HepG2 (cell line): ENCODE measurements around the gene CHID1. TPM values are rescaled to one million over a fixed set of nuclear protein-coding genes. Genes with fewer than 3 reads are reported as not detected.

Experiments
- BATF2 ChIP-seq: sonication (generic); formaldehyde crosslinking; IDR thresholded peaks from 2 replicates; pipeline ENCODE4 v1.8.0; 2022; ENCODE audit warnings: mild to moderate bottlenecking, missing genetic modification reagents, moderate library complexity
- FOXK1 ChIP-seq: sonication (generic); formaldehyde crosslinking; IDR thresholded peaks from 2 replicates; pipeline ENCODE4 v1.4.0; 2020; ENCODE audit warnings: low read depth, missing genetic modification reagents, borderline replicate concordance
- HOXA3 ChIP-seq: sonication (generic); formaldehyde crosslinking; IDR thresholded peaks from 2 replicates; pipeline ENCODE4 v1.5.0; 2020; ENCODE audit warnings: missing genetic modification reagents
- MAFK ChIP-seq, 2 experiments: IDR thresholded peaks in 1 of 2; conservative IDR thresholded peaks in 1 of 2; 2 replicates each; pipeline ENCODE4 v1.6.1; 2011; ENCODE audit warnings: improper control_type of control experiment in 2 of 2, low read length in 2 of 2
- MED1 ChIP-seq: sonication (generic); formaldehyde crosslinking; IDR thresholded peaks from 2 replicates; pipeline ENCODE4 v1.4.0; 2020; ENCODE audit warnings: missing genetic modification reagents
- PTBP1 ChIP-seq: fragments of 200-400 bp; formaldehyde crosslinking; IDR thresholded peaks from 2 replicates; pipeline ENCODE4 v1.6.1; 2018; ENCODE audit warnings: low read length, low read depth; ENCODE audit not compliant: poor library complexity, severe bottlenecking
- SNRNP70 ChIP-seq: fragments of 200-400 bp; formaldehyde crosslinking; IDR thresholded peaks from 2 replicates; pipeline ENCODE4 v1.6.1; 2017; ENCODE audit warnings: mild to moderate bottlenecking, low read depth, low read length, moderate library complexity
- THAP9 ChIP-seq: sonication (generic); formaldehyde crosslinking; IDR thresholded peaks from 2 replicates; pipeline ENCODE4; 2020; ENCODE audit warnings: missing genetic modification reagents, mild to moderate bottlenecking, borderline replicate concordance
- USF2 ChIP-seq, 2 experiments: sonication (generic) in 1 of 2; formaldehyde crosslinking in 1 of 2; IDR thresholded peaks; 2 replicates each; pipeline versions ENCODE4 v1.5.1 to v1.6.1; 2011 to 2020; ENCODE audit warnings: borderline replicate concordance in 1 of 2, low read depth in 1 of 2, low read length in 1 of 2, mild to moderate bottlenecking in 1 of 2, missing genetic modification reagents in 1 of 2, moderate library complexity in 1 of 2
- ZBED4 ChIP-seq: sonication (generic); formaldehyde crosslinking; IDR thresholded peaks from 2 replicates; pipeline ENCODE4 v1.4.0; 2020; ENCODE audit warnings: missing genetic modification reagents, borderline replicate concordance
- ZFP36L2 ChIP-seq: sonication (generic); formaldehyde crosslinking; IDR thresholded peaks from 2 replicates; pipeline ENCODE4 v1.4.0; 2020; ENCODE audit warnings: missing genetic modification reagents
- ZNF235 ChIP-seq: sonication (generic); formaldehyde crosslinking; IDR thresholded peaks from 2 replicates; pipeline ENCODE4 v1.8.1; 2023; ENCODE audit warnings: mild to moderate bottlenecking, missing genetic modification reagents, borderline replicate concordance
- ZNF292 ChIP-seq: sonication (generic); formaldehyde crosslinking; IDR thresholded peaks from 2 replicates; pipeline ENCODE4 v1.8.1; 2022; ENCODE audit warnings: mild to moderate bottlenecking, low read depth, missing genetic modification reagents, borderline replicate concordance
- ZNF335 ChIP-seq: sonication (generic); formaldehyde crosslinking; IDR thresholded peaks from 2 replicates; pipeline ENCODE4 v1.4.0; 2020; ENCODE audit warnings: missing genetic modification reagents
- ZNF451 ChIP-seq: sonication (generic); formaldehyde crosslinking; IDR thresholded peaks from 2 replicates; pipeline ENCODE4 v1.5.0; 2020; ENCODE audit warnings: mild to moderate bottlenecking, missing genetic modification reagents
- ZNF768 ChIP-seq: sonication (generic); formaldehyde crosslinking; IDR thresholded peaks from 2 replicates; pipeline ENCODE4 v1.4.0; 2020; ENCODE audit warnings: missing genetic modification reagents
- polyA plus RNA-seq, 8 experiments: library from polyadenylated mRNA; depleted of rRNA in 3 of 8; stranded (reverse) in 7 of 8; unstranded in 1 of 8; fragments of >200 nt; fragmentation: Illumina TruSeq in 4 of 8; extraction: Trizol in 4 of 8; gene quantifications; 2 replicates each; pipeline versions ENCODE4 v1.2.1 to v1.2.3, GENCODE V29; 2011 to 2016; ENCODE audit warnings: low read depth in 4 of 8, missing spikeins in 1 of 8, mixed read lengths in 1 of 8; ENCODE audit not compliant: insufficient read depth in 1 of 8
- total RNA-seq, 5 experiments: library from RNA; depleted of rRNA; stranded (reverse); fragments of >200 nt; fragmentation: Illumina TruSeq; extraction: Trizol; gene quantifications; 2 replicates each; pipeline ENCODE4 v1.2.3, GENCODE V29; 2016; ENCODE audit warnings: low read depth in 1 of 5

Gene CHID1
- total and polyA plus RNA-seq, 2 of the 13 experiments (the other 11 are each of a cell fraction or from before 2014, with no cell fraction given): 65.1 to 93.6 TPM

- 0 out of 2 replicates have a peak, but pooled peaks have one; percentile 51 for TF ChIP-seq THAP9 (CRISPR knock-in tag)
- peak; percentile 69; the same call in 1 of the 2 replicates for TF ChIP-seq ZNF235 (CRISPR knock-in tag)
- peak; percentile 51; the same call in 1 of the 2 replicates for TF ChIP-seq ZNF451 (CRISPR knock-in tag)
- 0 out of 2 replicates have a peak, but pooled peaks have one; percentile 64 for TF ChIP-seq ZBED4 (CRISPR knock-in tag)
- peak; percentile 49 for TF ChIP-seq MED1 (CRISPR knock-in tag)
- TF ChIP-seq PTBP1: no peak
- TF ChIP-seq ZNF292 (CRISPR knock-in tag): peak; percentile 33; the same call in 1 of the 2 replicates
- TF ChIP-seq BATF2 (CRISPR knock-in tag): no peak
- no peak for TF ChIP-seq SNRNP70
- no peak for TF ChIP-seq ZFP36L2
- TF ChIP-seq USF2 (IDR thresholded peaks at IDR 0.05; ENCODE audit: low read depth, low read length): no peak
- no peak for TF ChIP-seq USF2 (CRISPR knock-in tag; IDR thresholded peaks at IDR 0.05; ENCODE audit: borderline replicate concordance)
- no peak for TF ChIP-seq MAFK (conservative IDR thresholded peaks at IDR 0.05 in 1 of 2, IDR thresholded peaks at IDR 0.05 in 1 of 2; ENCODE audit: low read length in 2 of 2)
- peak; percentile 30; the same call in 1 of the 2 replicates for TF ChIP-seq HOXA3 (CRISPR knock-in tag)
- 0 out of 2 replicates have a peak, but pooled peaks have one; percentile 6 for TF ChIP-seq ZNF768 (CRISPR knock-in tag)
- TF ChIP-seq FOXK1 (CRISPR knock-in tag): peak; percentile 25; the same call in 1 of the 2 replicates
- TF ChIP-seq ZNF335 (CRISPR knock-in tag): 0 out of 2 replicates have a peak, but pooled peaks have one; percentile 39
Observed at GRCh38 chr11:827146-827896, 83.3 kb downstream of the CHID1 start (continued).
